ENCODE results near the gene ATG5.

- TF ChIP-seq CTCF (IDR thresholded peaks at IDR 0.05) = no peak
- no peak for TF ChIP-seq POLR2A (IDR thresholded peaks at IDR 0.05; ENCODE audit: low read depth)
These were observed 126.2 kb downstream of the ATG5 start for GRCh38 chr6:106199331-106199730.
